K562 treated with DMSO at 1 percent for 12 hours (cell line): ENCODE results near the gene SCYGR3. TPM values are rescaled to one million over a fixed set of nuclear protein-coding genes. Genes with fewer than 3 reads are reported as not detected.

ENCODE experiments used
- total RNA-seq: library from RNA; unstranded; fragments of 300-600 nt; gene quantifications from 2 replicates; pipeline ENCODE4 v1.2.3, GENCODE V29; 2022; ENCODE audit not compliant: insufficient read depth

The SCYGR3 gene, protein sequence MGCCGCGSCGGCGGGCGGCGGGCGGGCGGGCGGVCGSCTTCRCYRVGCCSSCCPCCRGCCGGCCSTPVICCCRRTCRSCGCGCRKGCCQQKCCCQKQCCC
- not detected in 2 replicates for total RNA-seq

DNA sequence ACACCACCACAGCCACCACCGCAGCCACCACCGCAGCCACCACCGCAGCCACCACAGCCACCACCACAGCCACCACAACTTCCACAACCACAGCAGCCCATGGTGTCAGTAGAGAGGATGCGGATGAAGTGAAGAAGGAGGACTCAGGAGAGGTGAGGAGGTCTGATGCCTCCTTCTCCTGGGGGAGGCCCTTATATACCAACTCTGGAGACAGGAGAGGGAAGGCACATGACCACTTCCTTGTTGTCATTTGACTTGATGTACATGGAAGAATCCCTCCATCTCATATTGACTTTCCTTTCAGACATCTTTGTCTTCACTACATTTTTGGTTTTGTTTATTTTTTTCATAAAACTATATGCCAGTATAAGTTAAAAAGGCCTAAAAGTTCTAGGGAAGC is at the start of gene SCYGR3:
Gene SCYGR3 (minus strand): TSS at position 101 of the 400 bp plus-strand sequence. CDS start 0 bp downstream, at position 101.

DNA sequence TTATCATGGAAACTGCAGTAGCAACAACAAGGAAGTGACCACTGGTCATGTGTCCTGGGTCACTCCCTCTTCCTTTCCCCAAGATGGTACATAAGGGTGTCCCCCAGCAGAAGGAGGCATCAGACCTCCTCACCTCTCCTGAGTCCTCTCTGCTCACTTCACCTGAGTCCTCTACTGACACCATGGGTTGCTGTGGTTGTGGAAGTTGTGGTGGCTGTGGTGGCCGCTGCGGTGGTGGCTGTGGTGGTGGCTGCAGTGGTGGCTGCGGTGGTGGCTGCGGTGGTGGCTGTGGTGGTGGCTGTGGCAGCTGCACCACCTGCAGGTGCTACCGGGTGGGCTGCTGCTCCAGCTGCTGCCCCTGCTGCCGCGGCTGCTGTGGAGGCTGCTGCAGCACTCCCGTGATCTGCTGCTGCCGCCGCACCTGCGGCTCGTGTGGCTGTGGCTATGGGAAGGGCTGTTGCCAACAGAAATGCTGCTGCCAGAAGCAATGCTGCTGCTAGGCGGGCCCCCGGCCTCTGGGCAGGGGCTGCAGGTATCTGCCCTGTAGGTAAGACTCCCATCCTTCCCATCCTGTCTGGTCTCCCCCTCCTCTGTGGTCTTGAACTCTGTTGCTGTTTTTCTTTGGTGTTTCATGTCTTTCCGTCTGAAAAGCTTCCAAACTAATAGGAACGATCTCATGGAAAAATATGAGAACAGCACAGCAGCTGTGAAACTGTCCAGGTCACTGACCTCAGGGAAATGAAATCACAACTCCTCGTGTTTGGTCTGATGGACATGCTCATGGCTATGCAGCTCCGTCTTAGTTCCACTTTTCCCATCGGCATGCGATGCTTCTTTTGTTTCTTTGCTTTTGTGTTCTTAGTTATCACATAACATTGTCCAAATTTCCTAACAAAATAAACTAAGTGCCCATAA is 2.9 kb upstream of the SCYGR3 start, which contains the start of gene SCYGR4:
Gene SCYGR4 (plus strand): TSS at position 183 of the 915 bp plus-strand sequence. CDS start 0 bp downstream, at position 183.

DNA sequence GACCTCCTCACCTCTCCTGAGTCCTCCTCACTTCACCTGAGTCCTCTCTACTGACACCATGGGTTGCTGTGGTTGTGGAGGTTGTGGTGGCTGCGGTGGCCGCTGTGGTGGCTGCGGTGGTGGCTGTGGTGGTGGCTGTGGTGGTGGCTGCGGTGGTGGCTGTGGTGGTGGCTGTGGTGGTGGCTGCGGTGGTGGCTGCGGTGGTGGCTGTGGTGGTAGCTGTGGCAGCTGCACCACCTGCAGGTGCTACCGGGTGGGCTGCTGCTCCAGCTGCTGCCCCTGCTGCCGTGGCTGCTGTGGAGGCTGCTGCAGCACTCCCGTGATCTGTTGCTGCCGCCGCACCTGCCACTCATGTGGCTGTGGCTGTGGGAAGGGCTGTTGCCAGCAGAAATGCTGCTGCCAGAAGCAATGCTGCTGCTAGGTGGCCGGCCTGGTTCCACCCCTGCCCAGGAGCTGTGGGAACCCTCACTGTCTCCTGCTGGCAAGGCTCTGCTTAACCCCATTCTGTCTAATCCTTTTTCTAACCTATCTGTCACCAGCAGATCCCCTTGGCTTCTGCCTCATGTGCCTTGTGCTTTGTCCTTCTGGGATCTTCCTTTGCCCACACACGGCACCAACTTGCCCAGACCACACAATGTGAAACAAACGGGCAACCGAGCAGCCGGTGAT is 15.7 kb downstream of the SCYGR3 start, which contains the start of gene SCYGR2:
Gene SCYGR2 (plus strand): TSS at position 59 of the 669 bp plus-strand sequence. CDS start 0 bp downstream, at position 59.

Other genes with a start within 250 kb of the SCYGR3 start
- not detected in 2 replicates for gene TM4SF20, start 235.5 kb downstream of the SCYGR3 start, total RNA-seq
- not detected in 2 replicates for gene SCYGR1, start 226.9 kb downstream of the SCYGR3 start, total RNA-seq
- 18.7 and 32.5 TPM in 2 replicates for gene AGFG1, start 142.7 kb downstream of the SCYGR3 start, total RNA-seq
- gene SCYGR2, start 15.9 kb downstream of the SCYGR3 start, total RNA-seq = not detected in 2 replicates
- gene SCYGR4, start 2.7 kb upstream of the SCYGR3 start, total RNA-seq = not detected in 2 replicates
- gene SCYGR5, start 52.0 kb upstream of the SCYGR3 start, total RNA-seq = not detected in 2 replicates
- gene SLC19A3, start 103.2 kb upstream of the SCYGR3 start, total RNA-seq = not detected in 2 replicates
- not detected in 2 replicates for gene SCYGR6, start 109.9 kb upstream of the SCYGR3 start, total RNA-seq
- not detected in 2 replicates for gene SCYGR7, start 113.5 kb upstream of the SCYGR3 start, total RNA-seq
- not detected in 2 replicates for gene SCYGR8, start 131.1 kb upstream of the SCYGR3 start, total RNA-seq
- gene CCL20, start 199.0 kb upstream of the SCYGR3 start, total RNA-seq = not detected in 2 replicates